Mucosa of rectum (tissue), 2 donors: ENCODE results near the gene CSMD2.
"Not testable (repeated sequence)": the region's sequence is repeated elsewhere in the genome, so short reads cannot be mapped to it uniquely, and the experiment has no call there.

Experiments used
- H3K27ac ChIP-seq, 2 donors: one replicate each; pipeline ENCODE4 v1.7.0; 2013; ENCODE audit warnings: inconsistent platforms in 2 of 2, low read depth in 2 of 2, low read length in 2 of 2
- H3K27me3 ChIP-seq, 2 donors: one replicate each; pipeline ENCODE4 v1.7.0; 2013; ENCODE audit warnings: low read length in 2 of 2; ENCODE audit not compliant: control insufficient read depth in 2 of 2, insufficient read depth in 2 of 2
- H3K36me3 ChIP-seq, 2 donors: one replicate each; pipeline ENCODE4 v1.7.0; 2013; ENCODE audit warnings: low read length in 2 of 2; ENCODE audit not compliant: control insufficient read depth in 2 of 2, insufficient read depth in 2 of 2
- H3K4me1 ChIP-seq, 2 donors: one replicate each; pipeline ENCODE4 v1.7.0; 2013; ENCODE audit warnings: low read length in 2 of 2, mild to moderate bottlenecking in 1 of 2; ENCODE audit not compliant: control insufficient read depth in 2 of 2, insufficient read depth in 2 of 2
- H3K4me3 ChIP-seq, 2 donors: one replicate each; pipeline ENCODE4 v1.7.0; 2013; ENCODE audit warnings: low read length in 2 of 2
- H3K9ac ChIP-seq, 2 donors: one replicate each; pipeline ENCODE4 v1.7.0; 2013; ENCODE audit warnings: low read length in 2 of 2, low read depth in 1 of 2, mild to moderate bottlenecking in 1 of 2
- H3K9me3 ChIP-seq, 2 donors: one replicate each; pipeline ENCODE4 v1.7.0; 2013; ENCODE audit warnings: low read length in 2 of 2; ENCODE audit not compliant: control insufficient read depth in 2 of 2
- donor health status: healthy.
- donor health status: Normal muscosa, but diverticular disease.

The CSMD2 gene

DNA sequence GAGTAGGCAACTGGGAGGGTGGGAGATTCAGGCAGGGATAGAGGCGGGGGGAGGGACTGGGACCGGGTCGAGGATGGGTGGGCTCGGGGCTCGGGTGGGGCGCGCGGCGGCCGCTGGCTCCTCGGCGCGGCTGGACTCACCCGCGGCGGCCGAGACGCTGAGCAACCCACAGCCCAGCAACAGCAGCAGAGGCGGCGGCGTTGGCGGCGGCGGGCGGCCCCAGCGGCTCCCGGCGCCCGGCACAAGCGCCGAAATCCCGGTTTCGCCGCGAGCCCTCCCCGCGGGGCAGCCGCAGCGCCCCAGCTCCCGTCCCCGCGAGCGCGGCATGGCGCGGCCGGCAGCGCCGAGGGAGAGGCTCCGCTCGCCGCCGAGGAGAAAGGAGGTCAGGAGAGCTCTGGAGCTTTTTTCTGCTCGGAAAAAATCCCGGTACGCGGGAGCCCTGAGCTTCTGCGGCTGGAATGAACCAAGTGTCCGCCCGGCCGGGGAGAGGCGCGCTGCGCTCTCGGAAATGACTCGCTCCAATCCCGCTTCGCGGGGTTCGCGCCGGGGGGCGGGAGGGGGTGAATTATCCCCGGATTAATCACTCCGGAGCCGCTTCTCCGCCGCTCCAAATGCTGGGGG, at the start of gene CSMD2:
TSS of gene CSMD2 (minus strand) at position 460 of the 621 bp plus-strand sequence. CDS start at position 327, 133 bp downstream.
- no peak within 1 kb of the TSS for H3K27ac ChIP-seq
- no peak within 1 kb of the TSS for H3K4me3 ChIP-seq
- H3K36me3 ChIP-seq, result no peaks in the 10 kb centered on the region
- H3K4me1 ChIP-seq, result peaks cover 0 to 3% of the 10 kb centered on the region in 2 donors
- H3K9ac ChIP-seq, result no peak within 1 kb of the TSS
- no peaks in the 10 kb centered on the region for H3K9me3 ChIP-seq
- H3K27me3 ChIP-seq, result peaks cover 21 to 46% of the 10 kb centered on the region in 2 donors

- no peak overlapping the region for H3K9ac ChIP-seq
- no peaks in the 10 kb centered on the region for H3K27me3 ChIP-seq
- H3K9me3 ChIP-seq, result no peaks in the 10 kb centered on the region
- no peaks in the 10 kb centered on the region for H3K36me3 ChIP-seq
- H3K4me1 ChIP-seq, result no peaks in the 10 kb centered on the region
- no peak overlapping the region for H3K4me3 ChIP-seq
- no peak overlapping the region for H3K27ac ChIP-seq
Measured at GRCh38 chr1:34213956-34214355, 48.9 kb upstream of the CSMD2 start.

GRCh38 chr1:34212673-34213072, 47.6 kb upstream of the CSMD2 start:
- Histone ChIP-seq H3K4me3 (no peak overlapping the region), H3K27me3 (no peaks in the 10 kb centered on the region), H3K9ac (no peak overlapping the region), H3K36me3 (no peaks in the 10 kb centered on the region), H3K27ac (no peak overlapping the region), H3K9me3 (no peaks in the 10 kb centered on the region), H3K4me1 (no peaks in the 10 kb centered on the region)

- no peaks in the 10 kb centered on the region for H3K9me3 ChIP-seq
- H3K27me3 ChIP-seq, result no peaks in the 10 kb centered on the region
- H3K9ac ChIP-seq, result no peak overlapping the region
- H3K36me3 ChIP-seq, result no peaks in the 10 kb centered on the region
- no peaks in the 10 kb centered on the region for H3K4me1 ChIP-seq
- H3K27ac ChIP-seq, result no peak overlapping the region
- H3K4me3 ChIP-seq, result no peak overlapping the region
Measured at GRCh38 chr1:34199927-34200326, 34.9 kb upstream of the CSMD2 start.

GRCh38 chr1:34192621-34193020, 27.6 kb upstream of the CSMD2 start:
- H3K4me3 ChIP-seq, result no peak overlapping the region

GRCh38 chr1:34190692-34191091, 25.7 kb upstream of the CSMD2 start:
- H3K4me3 ChIP-seq, result no peak overlapping the region
- no peaks in the 10 kb centered on the region for H3K9me3 ChIP-seq
- no peak overlapping the region for H3K27ac ChIP-seq
- no peaks in the 10 kb centered on the region for H3K36me3 ChIP-seq
- no peak overlapping the region for H3K9ac ChIP-seq
- H3K27me3 ChIP-seq, result no peaks in the 10 kb centered on the region
- H3K4me1 ChIP-seq, result no peaks in the 10 kb centered on the region

More at GRCh38 chr1:34192621-34193020, 27.6 kb upstream of the CSMD2 start:
- Histone ChIP-seq H3K36me3 (no peaks in the 10 kb centered on the region), H3K9me3 (no peaks in the 10 kb centered on the region), H3K9ac (no peak overlapping the region), H3K27me3 (no peaks in the 10 kb centered on the region), H3K27ac (no peak overlapping the region), H3K4me1 (no peaks in the 10 kb centered on the region)

DNA sequence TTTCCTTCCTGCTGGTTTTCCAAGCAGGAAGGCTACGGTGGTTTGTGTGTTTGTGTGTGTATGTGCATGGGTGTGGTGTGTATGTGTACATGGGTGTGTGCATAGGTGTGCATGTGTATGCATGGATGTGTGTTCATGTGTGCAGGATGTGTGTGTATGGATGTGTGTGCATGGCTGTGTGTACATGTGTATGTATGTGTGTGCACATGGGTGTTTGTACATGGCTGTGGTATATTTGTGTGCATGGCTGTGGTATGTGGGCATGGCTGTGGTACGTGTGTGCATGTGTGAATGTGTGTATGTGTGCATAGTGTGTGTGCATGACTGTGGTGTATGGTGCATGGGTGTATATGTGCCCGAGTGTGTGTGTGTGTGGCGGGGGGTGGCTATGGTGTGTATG, 24.0 kb upstream of the CSMD2 start:
- no peak overlapping the region for H3K4me3 ChIP-seq
- no peaks in the 10 kb centered on the region for H3K27me3 ChIP-seq

GRCh38 chr1:34188418-34188817, 23.4 kb upstream of the CSMD2 start:
- H3K36me3 ChIP-seq, result no peaks in the 10 kb centered on the region
- H3K4me3 ChIP-seq, result no peak overlapping the region
- no peaks in the 10 kb centered on the region for H3K9me3 ChIP-seq
- no peaks in the 10 kb centered on the region for H3K4me1 ChIP-seq
- no peak overlapping the region for H3K27ac ChIP-seq
- no peak overlapping the region for H3K9ac ChIP-seq
- no peaks in the 10 kb centered on the region for H3K27me3 ChIP-seq

More for the DNA sequence above, 24.0 kb upstream of the CSMD2 start:
- H3K36me3 ChIP-seq, result no peaks in the 10 kb centered on the region
- no peak overlapping the region for H3K9ac ChIP-seq
- no peak overlapping the region for H3K27ac ChIP-seq
- H3K9me3 ChIP-seq, result no peaks in the 10 kb centered on the region
- H3K4me1 ChIP-seq, result no peaks in the 10 kb centered on the region

GRCh38 chr1:34186741-34187494, 21.9 kb upstream of the CSMD2 start:
- H3K4me3 ChIP-seq, result no peak overlapping the region
- no peak overlapping the region for H3K9ac ChIP-seq
- H3K36me3 ChIP-seq, result no peaks in the 10 kb centered on the region
- H3K4me1 ChIP-seq, result no peaks in the 10 kb centered on the region
- H3K27me3 ChIP-seq, result no peaks in the 10 kb centered on the region
- no peaks in the 10 kb centered on the region for H3K9me3 ChIP-seq
- no peak overlapping the region for H3K27ac ChIP-seq

- not testable (repeated sequence) for H3K9ac ChIP-seq
Measured at GRCh38 chr1:34183381-34183780, 18.4 kb upstream of the CSMD2 start.

More at GRCh38 chr1:34183381-34183780, 18.4 kb upstream of the CSMD2 start:
- not testable (repeated sequence) for H3K4me3 ChIP-seq, H3K36me3 ChIP-seq, H3K9me3 ChIP-seq, H3K27ac ChIP-seq, H3K27me3 ChIP-seq, H3K4me1 ChIP-seq
